ENCODE measurements around the gene ZNF653. TPM values are rescaled to one million over a fixed set of nuclear protein-coding genes. Genes with fewer than 3 reads are reported as not detected.
A peak's percentile ranks its signal among the peaks of the same experiment; 100 is the strongest.

The ZNF653 gene
- total RNA-seq, 1 experiment from 2014 or later: 10.3 TPM

DNA sequence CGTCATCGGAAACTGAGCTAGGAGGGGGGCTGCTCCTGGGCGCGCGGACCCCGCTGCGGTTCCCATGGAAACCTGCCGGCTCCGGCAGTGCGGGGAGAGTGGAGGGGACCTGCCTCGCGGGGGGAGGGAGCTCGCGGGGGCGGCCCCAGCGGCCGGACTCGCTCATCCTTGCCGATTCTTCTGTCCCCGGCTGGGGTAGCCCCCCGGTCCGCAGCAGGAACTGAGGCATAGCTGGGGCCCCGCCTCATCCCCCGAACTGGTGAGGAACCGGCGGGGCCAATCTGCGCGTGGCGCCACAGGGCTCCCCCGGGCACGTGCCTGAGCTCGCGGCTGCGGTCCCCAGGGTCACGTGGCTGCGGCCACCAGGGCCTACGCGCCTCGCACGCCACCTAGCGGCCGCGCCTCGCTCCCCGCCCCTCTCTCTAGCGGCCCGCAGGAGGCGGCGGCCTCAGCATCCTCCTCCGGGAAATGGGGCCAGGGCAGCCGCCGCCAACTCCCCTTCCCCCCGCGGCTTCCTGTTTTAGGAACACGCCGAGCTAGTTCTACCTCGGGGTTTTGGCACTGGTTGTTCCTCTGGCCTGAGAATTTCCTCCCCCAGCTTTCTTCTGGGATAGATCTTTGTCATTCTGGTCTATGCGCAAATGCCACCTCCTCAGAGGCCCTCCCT lies 23.1 kb downstream of the ZNF653 start (continued):
- TF ChIP-seq, protein P1, sequence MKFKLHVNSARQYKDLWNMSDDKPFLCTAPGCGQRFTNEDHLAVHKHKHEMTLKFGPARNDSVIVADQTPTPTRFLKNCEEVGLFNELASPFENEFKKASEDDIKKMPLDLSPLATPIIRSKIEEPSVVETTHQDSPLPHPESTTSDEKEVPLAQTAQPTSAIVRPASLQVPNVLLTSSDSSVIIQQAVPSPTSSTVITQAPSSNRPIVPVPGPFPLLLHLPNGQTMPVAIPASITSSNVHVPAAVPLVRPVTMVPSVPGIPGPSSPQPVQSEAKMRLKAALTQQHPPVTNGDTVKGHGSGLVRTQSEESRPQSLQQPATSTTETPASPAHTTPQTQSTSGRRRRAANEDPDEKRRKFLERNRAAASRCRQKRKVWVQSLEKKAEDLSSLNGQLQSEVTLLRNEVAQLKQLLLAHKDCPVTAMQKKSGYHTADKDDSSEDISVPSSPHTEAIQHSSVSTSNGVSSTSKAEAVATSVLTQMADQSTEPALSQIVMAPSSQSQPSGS (CRISPR knock-in tag; IDR thresholded peaks at IDR 0.05; ENCODE audit: borderline replicate concordance, low read depth): peak; percentile 56; the same call in 1 of the 2 replicates
- TF ChIP-seq FOXK1 (CRISPR knock-in tag; IDR thresholded peaks at IDR 0.05): peak; percentile 86; the same call in 1 of the 2 replicates
- TF ChIP-seq ZNF138 (CRISPR knock-in tag; conservative IDR thresholded peaks at IDR 0.05): peak; percentile 90
- TF ChIP-seq GTF2I (CRISPR knock-in tag; conservative IDR thresholded peaks at IDR 0.05): peak; percentile 97
- TF ChIP-seq, protein P2, sequence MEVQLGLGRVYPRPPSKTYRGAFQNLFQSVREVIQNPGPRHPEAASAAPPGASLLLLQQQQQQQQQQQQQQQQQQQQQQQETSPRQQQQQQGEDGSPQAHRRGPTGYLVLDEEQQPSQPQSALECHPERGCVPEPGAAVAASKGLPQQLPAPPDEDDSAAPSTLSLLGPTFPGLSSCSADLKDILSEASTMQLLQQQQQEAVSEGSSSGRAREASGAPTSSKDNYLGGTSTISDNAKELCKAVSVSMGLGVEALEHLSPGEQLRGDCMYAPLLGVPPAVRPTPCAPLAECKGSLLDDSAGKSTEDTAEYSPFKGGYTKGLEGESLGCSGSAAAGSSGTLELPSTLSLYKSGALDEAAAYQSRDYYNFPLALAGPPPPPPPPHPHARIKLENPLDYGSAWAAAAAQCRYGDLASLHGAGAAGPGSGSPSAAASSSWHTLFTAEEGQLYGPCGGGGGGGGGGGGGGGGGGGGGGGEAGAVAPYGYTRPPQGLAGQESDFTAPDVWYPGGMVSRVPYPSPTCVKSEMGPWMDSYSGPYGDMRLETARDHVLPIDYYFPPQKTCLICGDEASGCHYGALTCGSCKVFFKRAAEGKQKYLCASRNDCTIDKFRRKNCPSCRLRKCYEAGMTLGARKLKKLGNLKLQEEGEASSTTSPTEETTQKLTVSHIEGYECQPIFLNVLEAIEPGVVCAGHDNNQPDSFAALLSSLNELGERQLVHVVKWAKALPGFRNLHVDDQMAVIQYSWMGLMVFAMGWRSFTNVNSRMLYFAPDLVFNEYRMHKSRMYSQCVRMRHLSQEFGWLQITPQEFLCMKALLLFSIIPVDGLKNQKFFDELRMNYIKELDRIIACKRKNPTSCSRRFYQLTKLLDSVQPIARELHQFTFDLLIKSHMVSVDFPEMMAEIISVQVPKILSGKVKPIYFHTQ (CRISPR knock-in tag; IDR thresholded peaks at IDR 0.05): peak; percentile 76; the same call in 1 of the 2 replicates
- TF ChIP-seq NR2C2 (CRISPR knock-in tag; IDR thresholded peaks at IDR 0.05): 0 out of 2 replicates have a peak, but pooled peaks have one; percentile 50
- TF ChIP-seq ZBTB21 (CRISPR knock-in tag; IDR thresholded peaks at IDR 0.05; ENCODE audit: borderline replicate concordance): peak; percentile 93
- peak; percentile 87 for TF ChIP-seq CREB1 (CRISPR knock-in tag; IDR thresholded peaks at IDR 0.05)
- TF ChIP-seq, protein P3, sequence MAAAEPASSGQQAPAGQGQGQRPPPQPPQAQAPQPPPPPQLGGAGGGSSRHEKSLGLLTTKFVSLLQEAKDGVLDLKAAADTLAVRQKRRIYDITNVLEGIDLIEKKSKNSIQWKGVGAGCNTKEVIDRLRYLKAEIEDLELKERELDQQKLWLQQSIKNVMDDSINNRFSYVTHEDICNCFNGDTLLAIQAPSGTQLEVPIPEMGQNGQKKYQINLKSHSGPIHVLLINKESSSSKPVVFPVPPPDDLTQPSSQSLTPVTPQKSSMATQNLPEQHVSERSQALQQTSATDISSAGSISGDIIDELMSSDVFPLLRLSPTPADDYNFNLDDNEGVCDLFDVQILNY (CRISPR knock-in tag; IDR thresholded peaks at IDR 0.05): peak; percentile 86
- TF ChIP-seq, protein P4, sequence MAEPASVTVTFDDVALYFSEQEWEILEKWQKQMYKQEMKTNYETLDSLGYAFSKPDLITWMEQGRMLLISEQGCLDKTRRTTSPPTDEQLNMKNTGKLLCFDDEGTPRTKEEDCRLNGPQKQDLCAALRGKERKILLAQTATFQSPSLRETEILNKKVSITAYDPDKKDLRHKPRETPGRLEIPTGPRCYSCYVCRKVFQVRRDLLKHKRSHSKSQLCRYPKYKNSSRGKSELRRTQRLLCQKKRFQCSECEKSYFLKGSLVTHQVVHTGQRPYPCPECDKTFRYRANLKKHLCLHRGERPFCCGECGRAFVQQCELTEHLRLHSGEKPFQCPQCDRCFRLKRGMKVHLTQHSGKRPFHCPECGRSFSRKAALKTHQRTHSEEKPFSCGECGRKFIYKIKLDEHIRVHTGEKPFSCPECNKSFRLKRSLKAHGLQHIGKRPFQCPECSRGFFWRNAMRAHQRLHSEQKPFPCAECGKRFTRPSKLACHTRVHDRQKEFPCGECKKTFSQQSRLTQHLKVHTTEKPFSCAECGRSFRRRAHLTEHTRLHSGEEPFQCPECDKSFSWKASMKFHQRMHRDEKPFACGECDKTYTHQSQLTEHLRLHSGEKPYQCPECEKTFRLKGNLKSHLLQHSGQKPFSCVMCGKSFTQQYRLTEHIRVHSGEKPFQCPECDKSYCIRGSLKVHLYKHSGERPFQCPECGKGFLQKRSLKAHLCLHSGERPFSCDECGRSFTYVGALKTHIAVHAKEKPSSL (CRISPR knock-in tag; conservative IDR thresholded peaks at IDR 0.05): no peak
- no peak for TF ChIP-seq ZNF423 (CRISPR knock-in tag; IDR thresholded peaks at IDR 0.05)
- no peak for TF ChIP-seq SOX15 (CRISPR knock-in tag; IDR thresholded peaks at IDR 0.05)
- peak; percentile 84 for TF ChIP-seq PRRX2 (CRISPR knock-in tag; IDR thresholded peaks at IDR 0.05)
- peak; percentile 96 for TF ChIP-seq SMAD3 (CRISPR knock-in tag; IDR thresholded peaks at IDR 0.05; ENCODE audit: borderline replicate concordance)
- peak; percentile 97 for TF ChIP-seq ESRRA (CRISPR knock-in tag; IDR thresholded peaks at IDR 0.05; ENCODE audit: borderline replicate concordance)
- TF ChIP-seq, protein P5, sequence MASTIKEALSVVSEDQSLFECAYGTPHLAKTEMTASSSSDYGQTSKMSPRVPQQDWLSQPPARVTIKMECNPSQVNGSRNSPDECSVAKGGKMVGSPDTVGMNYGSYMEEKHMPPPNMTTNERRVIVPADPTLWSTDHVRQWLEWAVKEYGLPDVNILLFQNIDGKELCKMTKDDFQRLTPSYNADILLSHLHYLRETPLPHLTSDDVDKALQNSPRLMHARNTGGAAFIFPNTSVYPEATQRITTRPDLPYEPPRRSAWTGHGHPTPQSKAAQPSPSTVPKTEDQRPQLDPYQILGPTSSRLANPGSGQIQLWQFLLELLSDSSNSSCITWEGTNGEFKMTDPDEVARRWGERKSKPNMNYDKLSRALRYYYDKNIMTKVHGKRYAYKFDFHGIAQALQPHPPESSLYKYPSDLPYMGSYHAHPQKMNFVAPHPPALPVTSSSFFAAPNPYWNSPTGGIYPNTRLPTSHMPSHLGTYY (CRISPR knock-in tag; IDR thresholded peaks at IDR 0.05): 0 out of 2 replicates have a peak, but pooled peaks have one; percentile 72
- peak; percentile 55; the same call in 1 of the 2 replicates for TF ChIP-seq ZNF317 (CRISPR knock-in tag; IDR thresholded peaks at IDR 0.05; ENCODE audit: borderline replicate concordance, low read depth)
- TF ChIP-seq, protein P6, sequence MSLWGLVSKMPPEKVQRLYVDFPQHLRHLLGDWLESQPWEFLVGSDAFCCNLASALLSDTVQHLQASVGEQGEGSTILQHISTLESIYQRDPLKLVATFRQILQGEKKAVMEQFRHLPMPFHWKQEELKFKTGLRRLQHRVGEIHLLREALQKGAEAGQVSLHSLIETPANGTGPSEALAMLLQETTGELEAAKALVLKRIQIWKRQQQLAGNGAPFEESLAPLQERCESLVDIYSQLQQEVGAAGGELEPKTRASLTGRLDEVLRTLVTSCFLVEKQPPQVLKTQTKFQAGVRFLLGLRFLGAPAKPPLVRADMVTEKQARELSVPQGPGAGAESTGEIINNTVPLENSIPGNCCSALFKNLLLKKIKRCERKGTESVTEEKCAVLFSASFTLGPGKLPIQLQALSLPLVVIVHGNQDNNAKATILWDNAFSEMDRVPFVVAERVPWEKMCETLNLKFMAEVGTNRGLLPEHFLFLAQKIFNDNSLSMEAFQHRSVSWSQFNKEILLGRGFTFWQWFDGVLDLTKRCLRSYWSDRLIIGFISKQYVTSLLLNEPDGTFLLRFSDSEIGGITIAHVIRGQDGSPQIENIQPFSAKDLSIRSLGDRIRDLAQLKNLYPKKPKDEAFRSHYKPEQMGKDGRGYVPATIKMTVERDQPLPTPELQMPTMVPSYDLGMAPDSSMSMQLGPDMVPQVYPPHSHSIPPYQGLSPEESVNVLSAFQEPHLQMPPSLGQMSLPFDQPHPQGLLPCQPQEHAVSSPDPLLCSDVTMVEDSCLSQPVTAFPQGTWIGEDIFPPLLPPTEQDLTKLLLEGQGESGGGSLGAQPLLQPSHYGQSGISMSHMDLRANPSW (CRISPR knock-in tag; conservative IDR thresholded peaks at IDR 0.05; ENCODE audit: low read depth): no peak
- peak; percentile 56; the same call in 1 of the 2 replicates for TF ChIP-seq ZNF671 (CRISPR knock-in tag; IDR thresholded peaks at IDR 0.05)
- peak; percentile 59 for TF ChIP-seq ZNF121 (CRISPR knock-in tag; IDR thresholded peaks at IDR 0.05)
- no peak for TF ChIP-seq MXD4 (CRISPR knock-in tag; IDR thresholded peaks at IDR 0.05; ENCODE audit: borderline replicate concordance)
- TF ChIP-seq, protein P7, sequence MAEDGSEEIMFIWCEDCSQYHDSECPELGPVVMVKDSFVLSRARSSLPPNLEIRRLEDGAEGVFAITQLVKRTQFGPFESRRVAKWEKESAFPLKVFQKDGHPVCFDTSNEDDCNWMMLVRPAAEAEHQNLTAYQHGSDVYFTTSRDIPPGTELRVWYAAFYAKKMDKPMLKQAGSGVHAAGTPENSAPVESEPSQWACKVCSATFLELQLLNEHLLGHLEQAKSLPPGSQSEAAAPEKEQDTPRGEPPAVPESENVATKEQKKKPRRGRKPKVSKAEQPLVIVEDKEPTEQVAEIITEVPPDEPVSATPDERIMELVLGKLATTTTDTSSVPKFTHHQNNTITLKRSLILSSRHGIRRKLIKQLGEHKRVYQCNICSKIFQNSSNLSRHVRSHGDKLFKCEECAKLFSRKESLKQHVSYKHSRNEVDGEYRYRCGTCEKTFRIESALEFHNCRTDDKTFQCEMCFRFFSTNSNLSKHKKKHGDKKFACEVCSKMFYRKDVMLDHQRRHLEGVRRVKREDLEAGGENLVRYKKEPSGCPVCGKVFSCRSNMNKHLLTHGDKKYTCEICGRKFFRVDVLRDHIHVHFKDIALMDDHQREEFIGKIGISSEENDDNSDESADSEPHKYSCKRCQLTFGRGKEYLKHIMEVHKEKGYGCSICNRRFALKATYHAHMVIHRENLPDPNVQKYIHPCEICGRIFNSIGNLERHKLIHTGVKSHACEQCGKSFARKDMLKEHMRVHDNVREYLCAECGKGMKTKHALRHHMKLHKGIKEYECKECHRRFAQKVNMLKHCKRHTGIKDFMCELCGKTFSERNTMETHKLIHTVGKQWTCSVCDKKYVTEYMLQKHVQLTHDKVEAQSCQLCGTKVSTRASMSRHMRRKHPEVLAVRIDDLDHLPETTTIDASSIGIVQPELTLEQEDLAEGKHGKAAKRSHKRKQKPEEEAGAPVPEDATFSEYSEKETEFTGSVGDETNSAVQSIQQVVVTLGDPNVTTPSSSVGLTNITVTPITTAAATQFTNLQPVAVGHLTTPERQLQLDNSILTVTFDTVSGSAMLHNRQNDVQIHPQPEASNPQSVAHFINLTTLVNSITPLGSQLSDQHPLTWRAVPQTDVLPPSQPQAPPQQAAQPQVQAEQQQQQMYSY (CRISPR knock-in tag; IDR thresholded peaks at IDR 0.05): peak; percentile 59
- peak; percentile 76; the same call in 1 of the 2 replicates for TF ChIP-seq EMX1 (CRISPR knock-in tag; IDR thresholded peaks at IDR 0.05)
- TF ChIP-seq TCF7 (CRISPR knock-in tag; IDR thresholded peaks at IDR 0.05; ENCODE audit: low read depth): peak; percentile 68; the same call in 1 of the 2 replicates
